COR-L47 (cell line): Measurements from ENCODE around the gene IDE.
"Not testable (repeated sequence)": the region's sequence is repeated elsewhere in the genome, so short reads cannot be mapped to it uniquely, and the experiment has no call there.

ENCODE experiments used
- DNase-seq: peaks from one replicate; lab custom pipeline; 2025; lab: John Stamatoyannopoulos, UW

The IDE gene

GRCh38 chr10:92419740-92420545 lies 153.9 kb downstream of the IDE start:
- DNase-seq, result no peak

- no peak for DNase-seq
Measured at GRCh38 chr10:92418891-92419290, 155.0 kb downstream of the IDE start.

DNA sequence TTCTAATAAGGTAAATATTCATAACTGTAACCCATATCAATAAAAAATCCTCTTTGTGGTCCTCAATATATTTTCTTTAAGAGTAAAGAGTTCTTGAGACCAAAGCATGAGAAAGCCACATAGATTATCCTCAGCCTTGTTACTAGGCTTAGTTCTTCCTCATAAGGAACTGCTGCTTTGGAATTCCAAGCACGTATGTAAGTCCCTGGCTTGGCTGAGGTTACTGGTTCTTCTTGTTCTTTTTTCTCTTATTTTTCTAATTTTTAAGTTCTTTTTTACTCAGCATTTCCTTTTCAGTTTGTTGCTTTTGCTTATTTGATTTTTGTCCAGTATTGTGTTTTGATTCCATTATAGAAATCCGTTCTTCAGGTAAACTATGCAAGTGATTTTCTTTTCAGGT lies 155.7 kb downstream of the IDE start:
- DNase-seq, result no peak

- DNase-seq, result no peak
Measured at GRCh38 chr10:92413519-92413918, 160.4 kb downstream of the IDE start.

- DNase-seq, result no peak
Measured at GRCh38 chr10:92413011-92413410, 160.9 kb downstream of the IDE start.

GRCh38 chr10:92411406-92411805 lies 162.5 kb downstream of the IDE start:
- DNase-seq, result no peak

GRCh38 chr10:92410501-92410900 lies 163.4 kb downstream of the IDE start:
- DNase-seq, result no peak

DNA sequence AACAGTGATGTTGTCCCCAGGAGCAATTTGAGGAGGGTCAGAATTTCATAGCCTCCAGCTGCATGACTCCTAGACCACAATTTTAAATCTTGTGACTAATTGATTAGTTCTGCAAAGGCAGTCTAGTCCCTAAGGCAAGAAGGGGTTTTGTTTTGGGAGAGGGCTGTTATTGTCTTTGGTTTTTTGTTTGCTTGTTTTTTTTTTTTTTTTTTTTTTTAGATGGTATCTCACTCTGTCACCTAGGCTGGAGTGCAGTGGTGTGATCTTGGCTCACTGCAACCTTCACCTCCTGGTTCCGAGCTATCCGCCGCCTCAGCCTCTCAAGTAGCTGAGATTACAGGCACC lies 165.9 kb downstream of the IDE start:
- DNase-seq, result no peak

GRCh38 chr10:92407305-92408016 lies 166.4 kb downstream of the IDE start:
- no peak for DNase-seq

GRCh38 chr10:92405419-92405924 lies 168.4 kb downstream of the IDE start:
- DNase-seq, result no peak

DNA sequence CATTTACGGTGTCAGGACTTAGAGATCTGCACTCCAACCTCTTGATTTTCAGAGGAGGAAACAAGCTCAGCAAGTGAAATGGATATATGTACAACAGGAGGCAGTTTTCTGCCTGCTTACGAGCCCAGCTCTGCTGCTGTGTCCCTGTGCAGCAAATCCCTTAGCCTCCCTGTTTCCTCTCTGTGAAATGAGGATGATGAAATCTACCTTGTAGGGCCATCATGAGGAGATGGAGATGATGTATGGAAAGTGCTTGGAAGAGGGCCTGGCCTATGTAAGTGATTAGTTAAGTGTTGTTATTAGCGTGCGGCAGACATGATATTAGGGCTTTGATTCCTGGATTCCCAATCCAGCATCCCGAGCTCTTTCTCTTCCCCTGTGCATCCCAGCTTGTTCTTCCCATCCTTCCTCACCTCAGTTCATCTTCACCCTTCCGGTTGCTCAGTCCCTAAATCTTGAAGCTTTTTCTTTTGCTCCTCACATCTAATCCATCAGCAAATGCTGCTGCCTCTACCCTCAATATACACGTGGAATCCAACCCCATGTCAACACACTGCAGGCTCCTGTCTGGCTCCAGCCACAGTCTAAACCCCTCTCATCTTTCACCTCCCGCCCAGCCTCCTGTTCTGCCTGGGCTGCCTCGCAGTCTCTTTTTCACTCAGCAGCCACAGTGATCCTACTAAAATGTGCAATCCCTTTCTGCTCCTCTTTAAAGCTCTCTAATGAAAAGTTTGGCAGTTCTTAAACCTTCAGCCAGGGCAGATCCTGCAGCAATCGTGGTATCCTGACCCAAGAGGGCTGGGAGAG lies 169.1 kb downstream of the IDE start:
- no peak for DNase-seq

- not testable (repeated sequence) for DNase-seq
Measured at GRCh38 chr10:92402234-92402633, 171.7 kb downstream of the IDE start.
